H1 (cell line): ENCODE data around the gene CCDC78. TPM values are rescaled to one million over a fixed set of nuclear protein-coding genes. Genes with fewer than 3 reads are reported as not detected.
"Not testable (repeated sequence)": the region's sequence is repeated elsewhere in the genome, so short reads cannot be mapped to it uniquely, and the experiment has no call there.

Experiments
- CTCF ChIA-PET: fragments of 300-600 bp; sonication (Branson Sonifier 250); formaldehyde crosslinking; loops from one replicate; lab custom pipeline; 2021; ENCODE audit not compliant: partially characterized antibody; lab: Charles Lee
- POLR2A ChIA-PET: fragments of 300-600 bp; sonication (Branson Sonifier 250); formaldehyde crosslinking; loops from one replicate; lab custom pipeline; 2021; ENCODE audit warnings: inconsistent platforms; ENCODE audit not compliant: partially characterized antibody; lab: Charles Lee
- DNase-seq, 2 experiments: peaks; one replicate each; pipeline versions ENCODE4 v3.0.0 to v3.0.0-alpha.2; 2010 to 2022; ENCODE audit warnings: low spot score in 2 of 2, low read depth in 1 of 2, mixed read lengths in 1 of 2
- FAIRE-seq: peaks from 2 replicates; lab custom pipeline; 2011; peaks lifted over from hg19 to GRCh38; lab: Jason Lieb, UNC
- H2AFZ ChIP-seq: 2 replicates; pipeline ENCODE4 v1.8.1; 2012; ENCODE audit warnings: low read length, inconsistent platforms
- H2AK5ac ChIP-seq: 2 replicates; pipeline ENCODE4 v1.6.1; 2013; ENCODE audit warnings: low read depth, low read length
- H2BK120ac ChIP-seq: replicated peaks from 2 replicates; pipeline ENCODE3; 2013; ENCODE audit warnings: low read depth, low read length, inconsistent platforms
- H2BK12ac ChIP-seq: 2 replicates; pipeline ENCODE4 v1.6.1; 2013; ENCODE audit warnings: low read depth, low read length
- H2BK15ac ChIP-seq: 2 replicates; pipeline ENCODE4 v1.6.1; 2013; ENCODE audit warnings: low read length
- H2BK20ac ChIP-seq: 2 replicates; pipeline ENCODE4 v1.6.1; 2013; ENCODE audit warnings: low read length
- H2BK5ac ChIP-seq: 2 replicates; pipeline ENCODE4 v1.6.1; 2013; ENCODE audit warnings: low read depth, low read length
- H3K14ac ChIP-seq: 2 replicates; pipeline ENCODE4 v1.6.1; 2013; ENCODE audit warnings: inconsistent platforms; ENCODE audit not compliant: insufficient read length
- H3K18ac ChIP-seq: 2 replicates; pipeline ENCODE4 v1.6.1; 2013; ENCODE audit warnings: low read length; ENCODE audit errors: extremely low read depth
- H3K23ac ChIP-seq: 2 replicates; pipeline ENCODE4 v1.6.1; 2013; ENCODE audit warnings: inconsistent platforms; ENCODE audit not compliant: insufficient read length
- H3K23me2 ChIP-seq: 2 replicates; pipeline ENCODE4 v1.6.1; 2013; ENCODE audit warnings: low read depth, low read length
- H3K27ac ChIP-seq: 2 replicates; pipeline ENCODE4 v1.6.1; 2011; ENCODE audit warnings: low read depth, low read length, inconsistent platforms
- H3K27me3 ChIP-seq, 4 experiments: replicated peaks in 1 of 4; 1 replicate in 1 of 4; 2 replicates in 3 of 4; pipeline versions ENCODE4 v1.6.1 to v1.8.1; 2011 to 2013; ENCODE audit warnings: low read length in 3 of 4, mild to moderate bottlenecking in 3 of 4, inconsistent platforms in 2 of 4, mixed read lengths in 2 of 4, moderate library complexity in 1 of 4; ENCODE audit not compliant: control insufficient read depth in 3 of 4, insufficient read depth in 3 of 4; ENCODE audit errors: extremely low read depth in 1 of 4
- H3K36me3 ChIP-seq, 4 experiments: 2 replicates each; pipeline versions ENCODE4 v1.6.1 to v1.8.1; 2011 to 2013; ENCODE audit warnings: mild to moderate bottlenecking in 4 of 4, low read length in 3 of 4, moderate library complexity in 2 of 4, control low read depth in 1 of 4, inconsistent platforms in 1 of 4; ENCODE audit not compliant: insufficient read depth in 4 of 4, control insufficient read depth in 2 of 4
- H3K4ac ChIP-seq: replicated peaks from 2 replicates; pipeline ENCODE3; 2013; ENCODE audit warnings: low read length, low read depth, mixed read lengths, inconsistent platforms; ENCODE audit not compliant: insufficient read length
- H3K4me1 ChIP-seq, 4 experiments: replicated peaks in 1 of 4; 1 replicate in 1 of 4; 2 replicates in 3 of 4; pipeline versions ENCODE4 v1.6.1 to v1.8.1; 2011 to 2013; ENCODE audit warnings: low read length in 3 of 4, inconsistent platforms in 2 of 4, mixed read lengths in 1 of 4; ENCODE audit not compliant: insufficient read depth in 4 of 4, control insufficient read depth in 3 of 4
- H3K4me2 ChIP-seq, 2 experiments: 2 replicates each; pipeline versions ENCODE4 v1.6.1 to v1.8.1; 2011 to 2013; ENCODE audit warnings: low read depth in 2 of 2, low read length in 2 of 2, control low read depth in 1 of 2, inconsistent platforms in 1 of 2, mild to moderate bottlenecking in 1 of 2; ENCODE audit not compliant: insufficient read depth in 1 of 2
- H3K4me3 ChIP-seq, 4 experiments: fragments of 200-600, 300-600 bp in 1 of 4; sonication (generic), shearing (Covaris generic), sonication (Bioruptor Twin) in 1 of 4; 2 replicates each; pipeline versions ENCODE4 v1.5.1 to v1.8.1; 2011 to 2016; ENCODE audit warnings: low read length in 4 of 4, low read depth in 3 of 4, control low read depth in 2 of 4, inconsistent platforms in 2 of 4, mild to moderate bottlenecking in 2 of 4, mixed read lengths in 1 of 4, moderate library complexity in 1 of 4; ENCODE audit not compliant: insufficient read depth in 2 of 4; ENCODE audit errors: extremely low read depth in 1 of 4
- H3K56ac ChIP-seq: replicated peaks from 2 replicates; pipeline ENCODE3; 2013; ENCODE audit warnings: low read depth, mild to moderate bottlenecking, mixed read lengths, low read length, inconsistent platforms; ENCODE audit not compliant: insufficient read length
- H3K79me1 ChIP-seq: 2 replicates; pipeline ENCODE4 v1.6.1; 2013; ENCODE audit warnings: low read depth, low read length, control low read depth
- H3K79me2 ChIP-seq, 2 experiments: 2 replicates each; pipeline versions ENCODE4 v1.6.1 to v1.8.1; 2012 to 2013; ENCODE audit warnings: low read length in 2 of 2, mild to moderate bottlenecking in 2 of 2, inconsistent platforms in 1 of 2; ENCODE audit not compliant: insufficient read depth in 2 of 2, control insufficient read depth in 1 of 2
- H3K9ac ChIP-seq, 4 experiments: replicated peaks in 1 of 4; 1 replicate in 1 of 4; 2 replicates in 3 of 4; pipeline versions ENCODE4 v1.6.1 to v1.8.1; 2011 to 2013; ENCODE audit warnings: low read depth in 3 of 4, low read length in 3 of 4, control low read depth in 2 of 4, mild to moderate bottlenecking in 2 of 4, moderate library complexity in 2 of 4, inconsistent platforms in 1 of 4; ENCODE audit errors: extremely low read depth in 1 of 4
- H3K9me3 ChIP-seq, 2 experiments: 2 replicates each; pipeline versions ENCODE4 v1.6.1 to v1.8.1; 2012 to 2013; ENCODE audit warnings: mild to moderate bottlenecking in 2 of 2, moderate library complexity in 2 of 2, control low read depth in 1 of 2, inconsistent platforms in 1 of 2, low read depth in 1 of 2, low read length in 1 of 2, mixed read lengths in 1 of 2; ENCODE audit not compliant: insufficient read depth in 2 of 2
- H4K20me1 ChIP-seq, 2 experiments: replicated peaks in 1 of 2; 2 replicates each; pipeline versions ENCODE3 to v1.8.1; 2011 to 2013; ENCODE audit warnings: inconsistent platforms in 2 of 2, low read length in 2 of 2, mild to moderate bottlenecking in 1 of 2; ENCODE audit not compliant: insufficient read depth in 2 of 2, control insufficient read depth in 1 of 2
- H4K5ac ChIP-seq: 2 replicates; pipeline ENCODE4 v1.6.1; 2013; ENCODE audit warnings: low read length, low read depth, mixed read lengths, inconsistent platforms; ENCODE audit not compliant: insufficient read length
- H4K8ac ChIP-seq: 2 replicates; pipeline ENCODE4 v1.8.0; 2013; ENCODE audit warnings: mild to moderate bottlenecking, moderate library complexity, low read length, inconsistent platforms; ENCODE audit not compliant: insufficient read depth; ENCODE audit errors: extremely low read depth
- H4K91ac ChIP-seq: replicated peaks from 2 replicates; pipeline ENCODE3; 2013; ENCODE audit warnings: low read length, mixed read lengths, inconsistent platforms; ENCODE audit not compliant: insufficient read length
- WGBS, 2 experiments: shearing (Covaris generic) in 1 of 2; methylation state at CpG; one replicate each; pipeline versions ENCODE4 v1.1.6 to v1.1.7; 2013 to 2015; ENCODE audit warnings: low lambda C conversion rate in 2 of 2, mixed read lengths in 2 of 2, inconsistent platforms in 1 of 2, low coverage in 1 of 2, missing lambda C conversion rate in 1 of 2; ENCODE audit not compliant: insufficient replicate concordance in 2 of 2, insufficient coverage in 1 of 2, insufficient read length in 1 of 2; ENCODE audit errors: extremely low coverage in 1 of 2, missing lambda C conversion rate in 1 of 2; 5-methylcytosine and 5-hydroxymethylcytosine counted together
- polyA plus RNA-seq, 7 experiments: library from polyadenylated mRNA; depleted of rRNA in 3 of 7; stranded (reverse) in 5 of 7; unstranded in 2 of 7; fragments of >200 nt in 5 of 7; fragments of 200-250 nt in 2 of 7; gene quantifications; 1 replicate in 5 of 7; 2 replicates in 1 of 7; 4 replicates in 1 of 7; pipeline versions ENCODE4 v1.2.1 to v1.2.3, GENCODE V29; 2011 to 2013; ENCODE audit warnings: missing spikeins in 2 of 7, mixed read lengths in 2 of 7
- total RNA-seq: library from RNA; stranded (reverse); fragmentation: NEBNext Ultra II Directional; extraction: Animal tissue kit (Norgen Biotek cat#: 25700); gene quantifications from 2 replicates; pipeline ENCODE4 v1.2.1, GENCODE V29; 2021

CCDC78 gene
- total and polyA plus RNA-seq, 2 of the 8 experiments (the other 6 are each of a cell fraction or from before 2014, with no cell fraction given): 7.1 to 8.5 TPM

- H4K8ac ChIP-seq, H2BK20ac ChIP-seq, H3K4me2 ChIP-seq, H3K23ac ChIP-seq, H3K56ac ChIP-seq, H3K79me1 ChIP-seq, H3K4me3 ChIP-seq, H2AFZ ChIP-seq, H2BK120ac ChIP-seq, H3K36me3 ChIP-seq, FAIRE-seq, H3K9me3 ChIP-seq, H2BK15ac ChIP-seq, DNase-seq, H4K5ac ChIP-seq, H3K9ac ChIP-seq, H3K14ac ChIP-seq, H3K27ac ChIP-seq, H4K91ac ChIP-seq, H3K18ac ChIP-seq, H3K79me2 ChIP-seq, H2BK5ac ChIP-seq, H3K4ac ChIP-seq: not testable (repeated sequence)
- POLR2A ChIA-PET: interaction anchor here (2.0 to 4.1 kb wide), 3 partner anchors 11 to 16 kb away, joined by 12 to 39 read pairs (median 26); partner anchors contain the start of genes RHBDL1 and STUB1
- 87% methylated on average over 16 of the region's 16 CpGs; no CpG with 5 or more reads in 1 of the 2 experiments for WGBS, 2 experiments
- H2AK5ac ChIP-seq: peak overlapping the region; percentile 75; the same call in 1 of the 2 replicates
- peaks cover 0 to 23% (median 15%) of the 10 kb centered on the region in 4 experiments; a peak in 5 of 7 replicates for H3K4me1 ChIP-seq
- CTCF ChIA-PET: interaction anchor here (0.6 to 1.5 kb wide), 3 partner anchors 12 to 402 kb away, joined by 3 to 4 read pairs (median 4); no protein-coding TSS in a partner anchor
- peak overlapping the region; percentile 60; the same call in 1 of the 2 replicates for H2BK12ac ChIP-seq
- peaks cover 0 to 15% of the 10 kb centered on the region in 2 experiments for H4K20me1 ChIP-seq
- H3K27me3 ChIP-seq: peaks cover 1 to 46% (median 29%) of the 10 kb centered on the region in 4 experiments
- peaks cover 15% of the 10 kb centered on the region for H3K23me2 ChIP-seq
These were observed 35.0 kb downstream of the CCDC78 start for GRCh38 chr16:691242-691641.
